OCI-LY3 (cell line): Measurements from ENCODE around the gene SORBS1.

ENCODE experiments used
- H2AFZ ChIP-seq: fragments of 200-600, 300-600 bp; shearing (Covaris generic); 2 replicates; pipeline ENCODE4 v1.6.0; 2014; ENCODE audit warnings: antibody characterized with exemption, low read depth, low read length
- H3K27ac ChIP-seq: fragments of 200-600, 300-600 bp; sonication (generic); 2 replicates; pipeline ENCODE4 v1.5.1; 2014; ENCODE audit warnings: mild to moderate bottlenecking, low read length, moderate library complexity, mixed read lengths
- H3K27me3 ChIP-seq: fragments of 200-600, 300-600 bp; sonication (generic); 2 replicates; pipeline ENCODE4 v1.6.1; 2014; ENCODE audit warnings: low read depth, low read length, mixed read lengths
- H3K36me3 ChIP-seq: fragments of 200-600, 300-600 bp; sonication (generic); replicated peaks from 2 replicates; pipeline ENCODE3; 2014; ENCODE audit warnings: low read depth, low read length, mixed read lengths
- H3K4me1 ChIP-seq: fragments of 300-600, 200-600 bp; sonication (generic); 2 replicates; pipeline ENCODE4 v1.6.1; 2014; ENCODE audit warnings: low read length, mixed read lengths
- H3K4me2 ChIP-seq: fragments of 200-600, 300-600 bp; sonication (generic); 2 replicates; pipeline ENCODE4 v1.6.1; 2014; ENCODE audit warnings: low read length, mixed read lengths
- H3K4me3 ChIP-seq: fragments of 300-600, 200-600 bp; sonication (generic); 2 replicates; pipeline ENCODE4 v1.5.1; 2014; ENCODE audit warnings: antibody characterized with exemption, mild to moderate bottlenecking, low read length, moderate library complexity
- H3K79me2 ChIP-seq: fragments of 300-600, 200-600 bp; shearing (Covaris generic); 2 replicates; pipeline ENCODE4 v1.6.1; 2014; ENCODE audit warnings: mild to moderate bottlenecking, low read length, mixed read lengths
- H3K9ac ChIP-seq: fragments of 300-600, 200-600 bp; shearing (Covaris generic); 2 replicates; pipeline ENCODE4 v1.6.0; 2014; ENCODE audit warnings: mild to moderate bottlenecking, low read length, moderate library complexity
- H3K9me3 ChIP-seq: fragments of 200-600, 300-600 bp; shearing (Covaris generic); 2 replicates; pipeline ENCODE4 v1.6.1; 2014; ENCODE audit warnings: low read length, mixed read lengths; ENCODE audit not compliant: insufficient read depth
- H4K20me1 ChIP-seq: fragments of 200-600, 300-600 bp; sonication (generic); 2 replicates; pipeline ENCODE4 v1.6.1; 2016; ENCODE audit warnings: low read length, mixed read lengths; ENCODE audit not compliant: insufficient read depth
- CTCF ChIP-seq: fragments of 200-600, 300-600 bp; sonication (generic); IDR thresholded peaks from 2 replicates; pipeline ENCODE4 v1.5.1; 2014; ENCODE audit warnings: antibody characterized with exemption, low read length, low read depth
- EZH2phosphoT487 ChIP-seq: fragments of 200-600 bp; shearing (Covaris generic); IDR thresholded peaks from 2 replicates; pipeline ENCODE4 v1.6.1; 2018; ENCODE audit warnings: antibody characterized with exemption, mixed run types, low read depth

The SORBS1 gene

GRCh38 chr10:95261926-95262325 is 299.2 kb downstream of the SORBS1 start:
- H3K27me3 ChIP-seq = no peaks in the 10 kb centered on the region
- no peaks in the 10 kb centered on the region for H3K9me3 ChIP-seq
- H3K9ac ChIP-seq = no peak overlapping the region
- H3K27ac ChIP-seq = no peak overlapping the region
- H3K4me3 ChIP-seq = no peak overlapping the region
- no peaks in the 10 kb centered on the region for H4K20me1 ChIP-seq
- no peaks in the 10 kb centered on the region for H3K79me2 ChIP-seq
- TF ChIP-seq CTCF (no peak), EZH2phosphoT487 (no peak)
- no peak overlapping the region for H3K4me2 ChIP-seq
- no peaks in the 10 kb centered on the region for H3K36me3 ChIP-seq
- H2AFZ ChIP-seq = no peak overlapping the region
- no peaks in the 10 kb centered on the region for H3K4me1 ChIP-seq
